K562 (cell line): ENCODE data around the gene RNU5D-1. TPM values are rescaled to one million over a fixed set of nuclear protein-coding genes. Genes with fewer than 3 reads are reported as not detected.

ENCODE experiments used
- CBX1 ChIP-seq: sonication (generic); IDR thresholded peaks from 2 replicates; pipeline ENCODE4 v1.6.1; 2016; ENCODE audit warnings: antibody characterized with exemption, low read depth, mild to moderate bottlenecking
- DDX20 ChIP-seq: fragments of 450-650 bp; IDR thresholded peaks from 2 replicates; pipeline ENCODE4 v1.6.1; 2016; ENCODE audit warnings: missing genetic modification characterization, low read depth, mild to moderate bottlenecking, missing compliant biosample characterization, moderate library complexity
- DLX4 ChIP-seq: fragments of 250-450 bp; sonication (Bioruptor Pico); IDR thresholded peaks from 2 replicates; pipeline ENCODE4 v1.6.1; 2021; ENCODE audit warnings: mild to moderate bottlenecking
- FOXM1 ChIP-seq, 2 experiments: fragments of 450-650 bp in 1 of 2; sonication (generic) in 1 of 2; formaldehyde crosslinking in 1 of 2; IDR thresholded peaks; 2 replicates each; pipeline versions ENCODE4 v1.6.1 to v1.9.0; 2017 to 2022; ENCODE audit warnings: low read depth in 2 of 2, mild to moderate bottlenecking in 2 of 2, missing genetic modification reagents in 1 of 2, moderate library complexity in 1 of 2
- HCFC1 ChIP-seq: IDR thresholded peaks from 2 replicates; pipeline ENCODE4 v1.6.1; 2012; ENCODE audit warnings: low read depth, low read length, improper control_type of control experiment
- IRF1 ChIP-seq: sonication (generic); formaldehyde crosslinking; IDR thresholded peaks from 2 replicates; pipeline ENCODE4 v1.8.0; 2022; ENCODE audit warnings: missing genetic modification reagents, mild to moderate bottlenecking, borderline replicate concordance
- PKNOX1 ChIP-seq: fragments of 450-650 bp; IDR thresholded peaks from 2 replicates; pipeline ENCODE4 v1.6.1; 2016
- RERE ChIP-seq: sonication (generic); formaldehyde crosslinking; IDR thresholded peaks from 2 replicates; pipeline ENCODE4 v1.8.0; 2023; ENCODE audit warnings: missing genetic modification reagents, mild to moderate bottlenecking, borderline replicate concordance
- SAFB2 ChIP-seq: fragments of 200-400 bp; formaldehyde crosslinking; IDR thresholded peaks from 2 replicates; pipeline ENCODE4 v1.6.1; 2018; ENCODE audit warnings: borderline replicate concordance, low read length, low read depth, moderate library complexity; ENCODE audit not compliant: severe bottlenecking
- SIX5 ChIP-seq, 2 experiments: IDR thresholded peaks; 2 replicates each; pipeline ENCODE4 v1.6.1; 2011; ENCODE audit warnings: low read length in 2 of 2, borderline replicate concordance in 1 of 2, low read depth in 1 of 2, mild to moderate bottlenecking in 1 of 2, moderate library complexity in 1 of 2; ENCODE audit not compliant: insufficient read depth in 1 of 2
- SMARCE1 ChIP-seq: fragments of 450-650 bp; IDR thresholded peaks from 2 replicates; pipeline ENCODE4 v1.7.1; 2016; ENCODE audit warnings: mild to moderate bottlenecking
- SRSF3 ChIP-seq: fragments of 200-400 bp; formaldehyde crosslinking; IDR thresholded peaks from 2 replicates; pipeline ENCODE4 v1.6.1; 2016; ENCODE audit warnings: mild to moderate bottlenecking, low read length, moderate library complexity; ENCODE audit not compliant: insufficient read depth
- THAP7 ChIP-seq: fragments of 250-450 bp; sonication (Bioruptor Pico); IDR thresholded peaks from 2 replicates; pipeline ENCODE4 v1.5.0; 2021
- ZKSCAN1 ChIP-seq: fragments of 150-350 bp; IDR thresholded peaks from 2 replicates; pipeline ENCODE4 v1.6.1; 2016; ENCODE audit warnings: low read depth, low read length
- ZNF124 ChIP-seq: sonication (generic); formaldehyde crosslinking; IDR thresholded peaks from 2 replicates; pipeline ENCODE4 v1.8.1; 2022; ENCODE audit warnings: missing genetic modification reagents
- ZNF133 ChIP-seq: fragments of 250-450 bp; sonication (Bioruptor Pico); IDR thresholded peaks from 2 replicates; pipeline ENCODE4 v1.4.0; 2020; ENCODE audit warnings: mild to moderate bottlenecking
- ZNF324 ChIP-seq: fragments of 250-450 bp; sonication (Bioruptor Pico); IDR thresholded peaks from 2 replicates; pipeline ENCODE4 v1.4.0; 2020; ENCODE audit warnings: mild to moderate bottlenecking
- ZNF699 ChIP-seq: fragments of 250-450 bp; sonication (Bioruptor Pico); IDR thresholded peaks from 2 replicates; pipeline ENCODE4 v1.8.0; 2021; ENCODE audit warnings: mild to moderate bottlenecking, moderate library complexity; ENCODE audit not compliant: insufficient replicate concordance
- polyA plus RNA-seq, 8 experiments: library from polyadenylated mRNA; depleted of rRNA in 4 of 8; stranded (reverse) in 5 of 8; unstranded in 3 of 8; fragments of >200 nt; fragmentation: Nextera tagmentation in 2 of 8; fragmentation: Illumina TruSeq in 1 of 8; extraction: Ambion mirVana in 2 of 8; extraction: Trizol in 1 of 8; gene quantifications; 2 replicates each; pipeline versions ENCODE4 v1.2.1 to v1.2.3, GENCODE V29; 2011 to 2014; ENCODE audit warnings: inconsistent platforms in 1 of 8, missing spikeins in 1 of 8
- total RNA-seq, 7 experiments: library from RNA; depleted of rRNA in 6 of 7; stranded (reverse); fragments of >200 nt in 6 of 7; fragmentation: Illumina TruSeq in 2 of 7; extraction: Trizol in 2 of 7; gene quantifications; 2 replicates each; pipeline versions ENCODE4 v1.2.1 to v1.2.3, GENCODE V29; 2011 to 2021; ENCODE audit warnings: low replicate concordance in 1 of 7

Gene RNU5D-1
- total and polyA plus RNA-seq, 9 of the 15 experiments (the other 6 are each of a cell fraction or from before 2014, with no cell fraction given): under 0.01 TPM; not detected in 8

- TF ChIP-seq IRF1 (CRISPR knock-in tag) (peak; percentile 96), SRSF3 (no peak), SMARCE1 (peak; percentile 17), HCFC1 (peak; percentile 84), THAP7 (CRISPR knock-in tag) (peak; percentile 98), SAFB2 (no peak), FOXM1 (IDR thresholded peaks at IDR 0.05; ENCODE audit: low read depth) (peak; percentile 53), FOXM1 (CRISPR knock-in tag; IDR thresholded peaks at IDR 0.05; ENCODE audit: low read depth) (peak; percentile 99), RERE (CRISPR knock-in tag) (peak; percentile 98), DLX4 (CRISPR knock-in tag) (peak; percentile 99), ZNF699 (CRISPR knock-in tag) (no peak), DDX20 (peak; percentile 65; the same call in 1 of the 2 replicates), ZNF124 (CRISPR knock-in tag) (no peak), ZNF324 (CRISPR knock-in tag) (peak; percentile 82), ZNF133 (CRISPR knock-in tag) (no peak), PKNOX1 (peak; percentile 54; the same call in 1 of the 2 replicates), ZKSCAN1 (peak; percentile 85), SIX5 (IDR thresholded peaks at IDR 0.05; ENCODE audit: borderline replicate concordance in 1 of 2, insufficient read depth in 1 of 2, low read depth in 1 of 2, low read length in 2 of 2) (peak; percentile 40 to 67), CBX1 (peak; percentile 100)
Measured at GRCh38 chr1:44721485-44722361, 9.2 kb downstream of the RNU5D-1 start (continued).
